C4-2B (cell line): Measurements from ENCODE around the gene EHBP1L1.

Source experiments
- CTCF ChIP-seq: fragments of 450-650 bp; conservative IDR thresholded peaks from 2 replicates; pipeline ENCODE4 v1.5.1; 2017; ENCODE audit warnings: mild to moderate bottlenecking
- ZFX ChIP-seq: fragments of 450-650 bp; IDR thresholded peaks from 2 replicates; pipeline ENCODE4 v1.6.1; 2017

GRCh38 chr11:65549096-65549495 is 26.8 kb upstream of the EHBP1L1 start:
- TF ChIP-seq CTCF (no peak), ZFX (no peak)
